IPS-NIHi7 (cell line): Measurements from ENCODE around the gene PVALEF.
"Not testable (repeated sequence)": the region's sequence is repeated elsewhere in the genome, so short reads cannot be mapped to it uniquely, and the experiment has no call there.

Source experiments
- DNase-seq: peaks from one replicate; pipeline ENCODE4 v3.0.0; 2012; ENCODE audit warnings: mixed read lengths; ENCODE audit errors: extremely low spot score

Gene PVALEF

GRCh38 chr17:81143717-81144422 lies 21.4 kb upstream of the PVALEF start:
- DNase-seq, result no peak

- no peak for DNase-seq
These were observed 20.9 kb upstream of the PVALEF start for GRCh38 chr17:81144423-81144781.

GRCh38 chr17:81146208-81146607 lies 19.1 kb upstream of the PVALEF start:
- DNase-seq, result not testable (repeated sequence)

GRCh38 chr17:81147701-81148100 lies 17.6 kb upstream of the PVALEF start:
- DNase-seq, result no peak

- no peak for DNase-seq
These were observed 16.7 kb upstream of the PVALEF start for GRCh38 chr17:81148571-81148970.

GRCh38 chr17:81148986-81149533 lies 16.2 kb upstream of the PVALEF start:
- no peak for DNase-seq

- DNase-seq, result no peak
These were observed 14.8 kb upstream of the PVALEF start for GRCh38 chr17:81150377-81151077.

GRCh38 chr17:81151278-81151677 lies 14.0 kb upstream of the PVALEF start:
- DNase-seq, result no peak

GRCh38 chr17:81152288-81152828 lies 12.9 kb upstream of the PVALEF start:
- no peak for DNase-seq

- no peak for DNase-seq
These were observed 11.9 kb upstream of the PVALEF start for GRCh38 chr17:81153340-81153803.

- DNase-seq, result not testable (repeated sequence)
These were observed 11.3 kb upstream of the PVALEF start for GRCh38 chr17:81154016-81154415.

GRCh38 chr17:81154961-81155360 lies 10.3 kb upstream of the PVALEF start:
- DNase-seq, result no peak

- DNase-seq, result no peak
These were observed 8.2 kb upstream of the PVALEF start for GRCh38 chr17:81156866-81157805.

- no peak for DNase-seq
These were observed 7.2 kb upstream of the PVALEF start for GRCh38 chr17:81157848-81158687.

GRCh38 chr17:81158688-81159590 lies 6.4 kb upstream of the PVALEF start:
- no peak for DNase-seq

GRCh38 chr17:81159611-81160265 lies 5.6 kb upstream of the PVALEF start:
- DNase-seq, result no peak

GRCh38 chr17:81160306-81160705 lies 5.0 kb upstream of the PVALEF start:
- no peak for DNase-seq

- DNase-seq, result no peak
These were observed 4.4 kb upstream of the PVALEF start for GRCh38 chr17:81160747-81161453.
